ENCODE results near the gene ALG9. TPM values are rescaled to one million over a fixed set of nuclear protein-coding genes. Genes with fewer than 3 reads are reported as not detected.

The ALG9 gene
- total and polyA plus RNA-seq, 2 donors from 2014 or later: 27.8 to 30.0 TPM

DNA sequence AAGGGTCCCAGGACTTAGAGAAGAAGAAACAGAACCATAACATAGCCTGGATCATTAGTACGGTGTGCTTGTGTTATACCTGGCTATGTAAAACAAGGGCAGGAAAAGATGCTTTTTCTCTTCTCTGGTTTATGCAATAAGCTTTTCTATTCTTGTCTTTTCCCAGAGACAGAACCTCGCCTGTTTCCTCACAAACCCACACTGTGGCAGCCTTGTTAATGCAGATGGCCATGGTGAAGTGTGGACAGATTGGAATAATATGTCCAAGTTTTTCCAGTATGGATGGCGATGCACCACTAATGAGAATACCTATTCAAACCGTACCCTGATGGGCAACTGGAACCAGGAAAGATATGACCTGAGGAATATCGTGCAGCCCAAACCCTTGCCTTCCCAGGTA is 10.8 kb upstream of the ALG9 start:
- no peaks in the 10 kb centered on the region for H3K27me3 ChIP-seq (ENCODE audit: control insufficient read depth, insufficient read depth, low read length)
- no peak overlapping the region for H3K4me3 ChIP-seq (ENCODE audit: low read length in 3 of 3)
- no peaks in the 10 kb centered on the region for H3K9me3 ChIP-seq (ENCODE audit: control insufficient read depth in 2 of 3, insufficient read depth in 1 of 3, low read length in 3 of 3)
- FAIRE-seq: no peak
- H3K27ac ChIP-seq (ENCODE audit: low read depth in 2 of 2, low read length in 2 of 2): no peak overlapping the region
- no peak overlapping the region for H3K9ac ChIP-seq (ENCODE audit: low read length in 3 of 3)
- DNase-seq: no peak
- H3K36me3 ChIP-seq (ENCODE audit: control insufficient read depth in 2 of 3, insufficient read depth in 3 of 3, low read length in 3 of 3): no peaks in the 10 kb centered on the region
- TF ChIP-seq, protein P1, sequence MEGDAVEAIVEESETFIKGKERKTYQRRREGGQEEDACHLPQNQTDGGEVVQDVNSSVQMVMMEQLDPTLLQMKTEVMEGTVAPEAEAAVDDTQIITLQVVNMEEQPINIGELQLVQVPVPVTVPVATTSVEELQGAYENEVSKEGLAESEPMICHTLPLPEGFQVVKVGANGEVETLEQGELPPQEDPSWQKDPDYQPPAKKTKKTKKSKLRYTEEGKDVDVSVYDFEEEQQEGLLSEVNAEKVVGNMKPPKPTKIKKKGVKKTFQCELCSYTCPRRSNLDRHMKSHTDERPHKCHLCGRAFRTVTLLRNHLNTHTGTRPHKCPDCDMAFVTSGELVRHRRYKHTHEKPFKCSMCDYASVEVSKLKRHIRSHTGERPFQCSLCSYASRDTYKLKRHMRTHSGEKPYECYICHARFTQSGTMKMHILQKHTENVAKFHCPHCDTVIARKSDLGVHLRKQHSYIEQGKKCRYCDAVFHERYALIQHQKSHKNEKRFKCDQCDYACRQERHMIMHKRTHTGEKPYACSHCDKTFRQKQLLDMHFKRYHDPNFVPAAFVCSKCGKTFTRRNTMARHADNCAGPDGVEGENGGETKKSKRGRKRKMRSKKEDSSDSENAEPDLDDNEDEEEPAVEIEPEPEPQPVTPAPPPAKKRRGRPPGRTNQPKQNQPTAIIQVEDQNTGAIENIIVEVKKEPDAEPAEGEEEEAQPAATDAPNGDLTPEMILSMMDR (IDR thresholded peaks at IDR 0.05; ENCODE audit: borderline replicate concordance, extremely low read depth, insufficient read depth): no peak
- H3K4me1 ChIP-seq (ENCODE audit: control insufficient read depth in 2 of 3, insufficient read depth in 2 of 3, low read depth in 1 of 3, low read length in 3 of 3): peaks cover 0 to 5% (median 0%) of the 10 kb centered on the region in 3 donors
- intact Hi-C loops (cut with DNase I): no loop called here

- H3K27ac ChIP-seq (ENCODE audit: low read depth in 2 of 2, low read length in 2 of 2): peak overlapping the region; percentile 94 to 98
- peaks cover 0 to 5% (median 0%) of the 10 kb centered on the region in 3 donors for H3K4me1 ChIP-seq (ENCODE audit: control insufficient read depth in 2 of 3, insufficient read depth in 2 of 3, low read depth in 1 of 3, low read length in 3 of 3)
- intact Hi-C loops (cut with DNase I): no loop called here
- TF ChIP-seq, protein P1 (IDR thresholded peaks at IDR 0.05; ENCODE audit: borderline replicate concordance, extremely low read depth, insufficient read depth): no peak
- no peaks in the 10 kb centered on the region for H3K9me3 ChIP-seq (ENCODE audit: control insufficient read depth in 2 of 3, insufficient read depth in 1 of 3, low read length in 3 of 3)
- H3K36me3 ChIP-seq (ENCODE audit: control insufficient read depth in 2 of 3, insufficient read depth in 3 of 3, low read length in 3 of 3): peaks cover 0 to 4% (median 2%) of the 10 kb centered on the region in 3 donors
- DNase-seq (no peak), FAIRE-seq (no peak)
- H3K4me3 ChIP-seq (ENCODE audit: low read length in 3 of 3): peak overlapping the region; percentile 85 to 99 (median 90)
- peak overlapping the region; percentile 3 to 97 (median 81) for H3K9ac ChIP-seq (ENCODE audit: low read length in 3 of 3)
- H3K27me3 ChIP-seq (ENCODE audit: control insufficient read depth, insufficient read depth, low read length): no peaks in the 10 kb centered on the region
These were observed 8.2 kb upstream of the ALG9 start for GRCh38 chr11:111879637-111879960.

DNA sequence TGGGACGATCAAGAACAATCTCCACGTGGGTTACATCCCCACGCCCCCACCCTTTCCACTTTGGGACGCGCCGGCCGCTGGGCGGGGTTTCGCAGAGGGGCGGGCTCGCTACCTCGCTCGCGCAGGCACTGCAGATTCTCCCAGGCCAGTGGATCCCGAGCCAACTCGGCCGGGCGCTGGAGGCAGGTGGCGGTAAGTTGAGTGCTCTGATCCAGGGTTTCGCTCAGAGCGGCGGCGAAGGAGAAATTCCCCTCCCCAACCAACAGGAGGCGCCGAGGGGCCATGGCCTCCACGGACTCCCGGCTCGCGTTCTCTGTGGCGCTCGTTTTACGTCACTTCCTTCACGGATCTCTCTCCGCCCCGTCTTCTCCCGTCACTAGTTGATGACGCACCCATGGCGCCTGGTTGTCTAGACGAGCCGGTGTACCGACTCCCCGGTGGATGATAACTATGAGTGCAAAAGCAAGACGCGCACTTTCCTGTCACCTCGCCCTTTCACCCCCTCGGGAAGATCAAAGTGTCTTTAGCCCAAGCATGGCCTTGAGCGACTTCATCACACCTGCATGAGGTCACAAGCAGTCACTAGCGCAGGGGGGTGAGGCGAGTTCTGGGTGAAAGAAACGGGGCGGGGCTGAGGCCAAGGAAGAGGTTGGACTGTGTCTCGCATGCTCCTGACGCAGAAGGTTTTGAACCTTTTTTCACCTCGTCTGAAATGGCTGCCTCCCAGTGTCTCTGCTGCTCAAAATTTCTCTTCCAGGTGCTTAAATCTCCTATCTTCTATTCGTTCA is 7.7 kb upstream of the ALG9 start, which contains the start of the genes CFAP68 and FDXACB1:
CFAP68 (plus strand) TSS at position 693 of the 788 bp plus-strand sequence; CDS start at position 713, 20 bp downstream.
FDXACB1 (minus strand) TSS at position 317 of the 788 bp plus-strand sequence; CDS start at position 284, 33 bp downstream.
- no peaks in the 10 kb centered on the region for H3K9me3 ChIP-seq (ENCODE audit: control insufficient read depth in 2 of 3, insufficient read depth in 1 of 3, low read length in 3 of 3)
- H3K4me3 ChIP-seq (ENCODE audit: low read length in 3 of 3): peak within 1 kb of the TSS; percentile 85 to 99 (median 90)
- peak; percentile 25 for FAIRE-seq
- peaks cover 0 to 5% (median 0%) of the 10 kb centered on the region in 3 donors for H3K4me1 ChIP-seq (ENCODE audit: control insufficient read depth in 2 of 3, insufficient read depth in 2 of 3, low read depth in 1 of 3, low read length in 3 of 3)
- DNase-seq: peak; percentile 98 to 99 (median 99)
- TF ChIP-seq, protein P1 (IDR thresholded peaks at IDR 0.05; ENCODE audit: borderline replicate concordance, extremely low read depth, insufficient read depth): peak; percentile 97
- intact Hi-C loops (cut with DNase I): no loop called here
- H3K9ac ChIP-seq (ENCODE audit: low read length in 3 of 3): peak within 1 kb of the TSS; percentile 34 to 97 (median 81)
- H3K27ac ChIP-seq (ENCODE audit: low read depth in 2 of 2, low read length in 2 of 2): peak within 1 kb of the TSS; percentile 94 to 98
- no peaks in the 10 kb centered on the region for H3K27me3 ChIP-seq (ENCODE audit: control insufficient read depth, insufficient read depth, low read length)
- peaks cover 0 to 4% (median 2%) of the 10 kb centered on the region in 3 donors for H3K36me3 ChIP-seq (ENCODE audit: control insufficient read depth in 2 of 3, insufficient read depth in 3 of 3, low read length in 3 of 3)

All from kidney (tissue), 14 donors.